SU-DHL-6 (cell line): ENCODE data around the gene IFNL3.
"Not testable (repeated sequence)": the region's sequence is repeated elsewhere in the genome, so short reads cannot be mapped to it uniquely, and the experiment has no call there.

Experiments used
- H2AFZ ChIP-seq: fragments of 200-600 bp; sonication (generic); 2 replicates; pipeline ENCODE4 v1.6.1; 2014; ENCODE audit warnings: low read depth, mild to moderate bottlenecking, moderate library complexity, mixed read lengths, antibody characterized with exemption, low read length; ENCODE audit not compliant: severe bottlenecking
- H3F3A ChIP-seq: fragments of 200-600 bp; shearing (Covaris generic); 2 replicates; pipeline ENCODE4 v1.6.0; 2016; ENCODE audit warnings: antibody characterized with exemption, mild to moderate bottlenecking; ENCODE audit not compliant: insufficient read depth
- H3K27ac ChIP-seq: fragments of 200-600 bp; sonication (generic); 2 replicates; pipeline ENCODE4 v1.5.1; 2016; ENCODE audit warnings: low read depth, mild to moderate bottlenecking, low read length, moderate library complexity, mixed read lengths
- H3K27me3 ChIP-seq: fragments of 200-600 bp; sonication (generic), shearing (Covaris generic); 2 replicates; pipeline ENCODE4 v1.6.0; 2014; ENCODE audit warnings: mild to moderate bottlenecking, low read length
- H3K36me3 ChIP-seq: fragments of 200-600 bp; sonication (generic); 2 replicates; pipeline ENCODE4 v1.6.1; 2014; ENCODE audit warnings: mild to moderate bottlenecking, low read length, mixed read lengths
- H3K4me2 ChIP-seq: fragments of 300-600, 200-600 bp; shearing (Covaris generic), sonication (generic); 2 replicates; pipeline ENCODE4 v1.6.0; 2014; ENCODE audit warnings: low read length, low read depth, mild to moderate bottlenecking; ENCODE audit not compliant: poor library complexity, severe bottlenecking
- H3K4me3 ChIP-seq: fragments of 200-600 bp; sonication (generic); 2 replicates; pipeline ENCODE4 v1.5.1; 2014; ENCODE audit warnings: antibody characterized with exemption, low read length, mild to moderate bottlenecking, mixed read lengths; ENCODE audit not compliant: insufficient read depth, poor library complexity, severe bottlenecking
- H3K79me2 ChIP-seq: fragments of 200-600 bp; sonication (generic); 2 replicates; pipeline ENCODE4 v1.6.1; 2014; ENCODE audit warnings: mild to moderate bottlenecking, low read length, moderate library complexity; ENCODE audit not compliant: insufficient read depth
- H3K9ac ChIP-seq: fragments of 200-600 bp; sonication (generic); 2 replicates; pipeline ENCODE4 v1.7.0; 2014; ENCODE audit warnings: mild to moderate bottlenecking, low read length
- H3K9me2 ChIP-seq: fragments of 200-600 bp; sonication (generic); replicated peaks from 2 replicates; pipeline ENCODE4 v1.6.1; 2014; ENCODE audit warnings: low read length; ENCODE audit not compliant: insufficient read depth
- H3K9me3 ChIP-seq: fragments of 200-600 bp; sonication (generic); 2 replicates; pipeline ENCODE4 v1.6.1; 2014; ENCODE audit warnings: low read length, mixed read lengths; ENCODE audit not compliant: insufficient read depth
- H4K20me1 ChIP-seq: fragments of 200-600 bp; sonication (generic); 2 replicates; pipeline ENCODE4 v1.6.1; 2014; ENCODE audit warnings: low read depth, mild to moderate bottlenecking, antibody characterized with exemption, low read length, moderate library complexity, mixed read lengths
- EZH2phosphoT487 ChIP-seq: fragments of 200-600 bp; sonication (generic), shearing (Covaris generic); conservative IDR thresholded peaks from 2 replicates; pipeline ENCODE4 v1.6.1; 2018; ENCODE audit warnings: mild to moderate bottlenecking, antibody characterized with exemption, low read length, moderate library complexity, mixed read lengths
- TF ChIP-seq, protein P1 (sequence below): fragments of 200-600 bp; sonication (generic); IDR thresholded peaks from one replicate; pipeline ENCODE4 v1.5.1; 2017; ENCODE audit warnings: antibody characterized with exemption, mild to moderate bottlenecking, low read length, moderate library complexity; ENCODE audit not compliant: insufficient read depth, poor library complexity, severe bottlenecking

The IFNL3 gene

GRCh38 chr19:39217094-39217493 lies 27.7 kb downstream of the IFNL3 start:
- H3K4me2 ChIP-seq: no peak overlapping the region
- no peak overlapping the region for H3K27ac ChIP-seq
- no peaks in the 10 kb centered on the region for H3K36me3 ChIP-seq
- TF ChIP-seq, protein P1, sequence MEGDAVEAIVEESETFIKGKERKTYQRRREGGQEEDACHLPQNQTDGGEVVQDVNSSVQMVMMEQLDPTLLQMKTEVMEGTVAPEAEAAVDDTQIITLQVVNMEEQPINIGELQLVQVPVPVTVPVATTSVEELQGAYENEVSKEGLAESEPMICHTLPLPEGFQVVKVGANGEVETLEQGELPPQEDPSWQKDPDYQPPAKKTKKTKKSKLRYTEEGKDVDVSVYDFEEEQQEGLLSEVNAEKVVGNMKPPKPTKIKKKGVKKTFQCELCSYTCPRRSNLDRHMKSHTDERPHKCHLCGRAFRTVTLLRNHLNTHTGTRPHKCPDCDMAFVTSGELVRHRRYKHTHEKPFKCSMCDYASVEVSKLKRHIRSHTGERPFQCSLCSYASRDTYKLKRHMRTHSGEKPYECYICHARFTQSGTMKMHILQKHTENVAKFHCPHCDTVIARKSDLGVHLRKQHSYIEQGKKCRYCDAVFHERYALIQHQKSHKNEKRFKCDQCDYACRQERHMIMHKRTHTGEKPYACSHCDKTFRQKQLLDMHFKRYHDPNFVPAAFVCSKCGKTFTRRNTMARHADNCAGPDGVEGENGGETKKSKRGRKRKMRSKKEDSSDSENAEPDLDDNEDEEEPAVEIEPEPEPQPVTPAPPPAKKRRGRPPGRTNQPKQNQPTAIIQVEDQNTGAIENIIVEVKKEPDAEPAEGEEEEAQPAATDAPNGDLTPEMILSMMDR: no peak
- no peak for TF ChIP-seq EZH2phosphoT487
- no peaks in the 10 kb centered on the region for H3K9me2 ChIP-seq
- no peak overlapping the region for H2AFZ ChIP-seq
- no peaks in the 10 kb centered on the region for H3F3A ChIP-seq
- H3K9ac ChIP-seq: no peak overlapping the region
- H3K27me3 ChIP-seq: no peaks in the 10 kb centered on the region
- H3K79me2 ChIP-seq: no peaks in the 10 kb centered on the region
- no peaks in the 10 kb centered on the region for H4K20me1 ChIP-seq
- no peaks in the 10 kb centered on the region for H3K9me3 ChIP-seq
- H3K4me3 ChIP-seq: no peak overlapping the region

DNA sequence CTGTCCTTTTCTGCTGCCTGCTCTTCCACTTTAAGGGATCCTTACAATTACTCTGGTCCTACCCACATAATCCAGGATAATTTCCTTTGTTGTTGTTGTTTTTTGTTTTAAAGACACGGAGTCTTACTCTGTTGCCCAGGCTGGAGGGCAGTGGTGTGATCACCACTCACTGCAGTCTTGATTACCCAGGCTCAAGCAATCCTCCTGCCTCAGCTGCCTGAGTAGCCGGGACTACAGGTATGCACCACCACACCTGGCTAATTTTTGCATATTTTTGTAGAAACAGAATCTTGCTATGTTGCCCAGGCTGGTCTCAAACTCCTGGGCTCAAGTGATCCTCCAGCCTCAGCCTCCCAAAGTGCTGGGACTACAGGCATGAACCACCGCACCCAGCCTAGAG lies 29.5 kb downstream of the IFNL3 start:
- H3K4me3 ChIP-seq, H3K36me3 ChIP-seq, H3K79me2 ChIP-seq, H4K20me1 ChIP-seq, H3K27ac ChIP-seq, H2AFZ ChIP-seq, H3F3A ChIP-seq, H3K9me2 ChIP-seq, H3K9me3 ChIP-seq, H3K9ac ChIP-seq, H3K4me2 ChIP-seq, H3K27me3 ChIP-seq: not testable (repeated sequence)

- H3F3A ChIP-seq: no peaks in the 10 kb centered on the region
- no peaks in the 10 kb centered on the region for H3K9me3 ChIP-seq
- no peaks in the 10 kb centered on the region for H3K79me2 ChIP-seq
- H2AFZ ChIP-seq: no peak overlapping the region
- H3K27ac ChIP-seq: no peak overlapping the region
- H3K9me2 ChIP-seq: no peaks in the 10 kb centered on the region
- H3K36me3 ChIP-seq: no peaks in the 10 kb centered on the region
- no peak overlapping the region for H3K4me3 ChIP-seq
- no peaks in the 10 kb centered on the region for H4K20me1 ChIP-seq
- H3K9ac ChIP-seq: no peak overlapping the region
- no peak overlapping the region for H3K4me2 ChIP-seq
- no peak for TF ChIP-seq EZH2phosphoT487
- TF ChIP-seq, protein P1: no peak
- H3K27me3 ChIP-seq: no peaks in the 10 kb centered on the region
Measured at GRCh38 chr19:39212375-39212742, 32.4 kb downstream of the IFNL3 start.

DNA sequence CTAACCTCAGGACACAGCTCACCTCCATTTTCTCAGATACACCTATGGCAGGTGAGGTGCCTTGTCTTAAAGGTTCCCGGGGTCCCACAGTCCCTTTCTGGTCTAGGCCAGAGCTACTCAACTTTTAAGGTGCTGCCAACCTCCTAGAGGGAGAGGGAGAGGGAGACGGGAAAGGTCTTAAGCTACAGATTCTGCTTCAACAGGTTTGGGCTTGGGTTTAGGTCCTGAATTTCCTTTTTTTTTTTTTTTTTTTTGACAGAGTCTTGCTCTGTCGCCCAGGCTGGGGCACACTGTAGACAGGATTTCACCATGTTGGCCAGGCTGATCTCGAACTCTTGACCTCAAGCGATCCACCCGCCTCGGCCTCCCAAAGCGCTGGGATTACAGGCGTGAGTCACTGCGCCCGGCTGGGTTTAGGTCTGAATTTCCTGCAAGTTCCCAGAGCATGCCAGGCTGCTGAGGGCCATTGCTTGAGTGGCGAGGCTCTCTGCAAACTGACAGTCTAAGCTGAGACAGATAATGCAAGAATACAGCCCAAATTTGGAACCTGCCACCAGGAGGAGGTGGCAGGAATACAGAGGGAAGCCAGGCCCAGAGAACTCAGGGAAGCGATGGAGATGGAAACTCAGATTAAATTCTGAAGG lies 33.0 kb downstream of the IFNL3 start:
- H3F3A ChIP-seq: no peaks in the 10 kb centered on the region
- no peaks in the 10 kb centered on the region for H3K9me3 ChIP-seq
- no peaks in the 10 kb centered on the region for H3K79me2 ChIP-seq
- H3K4me3 ChIP-seq: no peak overlapping the region
- no peak overlapping the region for H3K9ac ChIP-seq
- H3K27me3 ChIP-seq: no peaks in the 10 kb centered on the region
- no peak overlapping the region for H3K4me2 ChIP-seq
- no peaks in the 10 kb centered on the region for H4K20me1 ChIP-seq
- no peaks in the 10 kb centered on the region for H3K36me3 ChIP-seq
- TF ChIP-seq EZH2phosphoT487: no peak
- TF ChIP-seq, protein P1: no peak
- H3K9me2 ChIP-seq: no peaks in the 10 kb centered on the region
- H3K27ac ChIP-seq: no peak overlapping the region
- no peak overlapping the region for H2AFZ ChIP-seq
